DMS153 treated with DMSO at 0.1 percent for 48 hours (cell line): ENCODE data around the gene SUMO1.

ENCODE experiments used
- DNase-seq: peaks from one replicate; lab custom pipeline; 2025; ENCODE audit not compliant: unreplicated experiment; lab: John Stamatoyannopoulos, UW

SUMO1 gene

GRCh38 chr2:202157211-202157990, 81.0 kb downstream of the SUMO1 start:
- DNase-seq, result no peak
